ENCODE results near the gene EEF1G.
"Not testable (repeated sequence)": the region's sequence is repeated elsewhere in the genome, so short reads cannot be mapped to it uniquely, and the experiment has no call there.

The EEF1G gene

GRCh38 chr11:62573592-62574362 lies at the start of gene EEF1G:
Gene EEF1G (minus strand): TSS chr11:62573891. CDS start chr11:62573842, 49 bp downstream.
- peak; percentile 97 for DNase-seq

- no peak for DNase-seq
These were observed 48.9 kb upstream of the EEF1G start for GRCh38 chr11:62622476-62623089.

GRCh38 chr11:62621567-62622470 lies 48.1 kb upstream of the EEF1G start, which contains the start of gene B3GAT3:
Gene B3GAT3 (minus strand): TSS chr11:62621986. CDS start chr11:62621947, 39 bp downstream.
- DNase-seq = peak; percentile 95

GRCh38 chr11:62621027-62621566 lies 47.4 kb upstream of the EEF1G start:
- DNase-seq = no peak

GRCh38 chr11:62616957-62617356 lies 43.3 kb upstream of the EEF1G start:
- not testable (repeated sequence) for DNase-seq

- no peak for DNase-seq
These were observed 41.8 kb upstream of the EEF1G start for GRCh38 chr11:62615521-62615920.

GRCh38 chr11:62614275-62614674 lies 40.6 kb upstream of the EEF1G start:
- no peak for DNase-seq

GRCh38 chr11:62613291-62613778 lies 39.6 kb upstream of the EEF1G start:
- DNase-seq = no peak

GRCh38 chr11:62612366-62613290 lies 38.9 kb upstream of the EEF1G start, which contains the start of the genes EML3 and ROM1:
Gene EML3 (minus strand): TSS chr11:62612775. CDS start chr11:62612457, 318 bp downstream.
Gene ROM1 (plus strand): TSS chr11:62613257. CDS start chr11:62613282, 25 bp downstream.
- DNase-seq = peak; percentile 91

GRCh38 chr11:62611705-62612365 lies 38.1 kb upstream of the EEF1G start:
- DNase-seq = no peak

GRCh38 chr11:62610814-62611704 lies 37.4 kb upstream of the EEF1G start:
- no peak for DNase-seq

GRCh38 chr11:62610403-62610802 lies 36.7 kb upstream of the EEF1G start:
- DNase-seq = no peak

- no peak for DNase-seq
These were observed 35.1 kb upstream of the EEF1G start for GRCh38 chr11:62608776-62609175.

GRCh38 chr11:62607714-62608113 lies 34.0 kb upstream of the EEF1G start:
- DNase-seq = no peak

GRCh38 chr11:62605902-62606301 lies 32.2 kb upstream of the EEF1G start:
- DNase-seq = no peak

GRCh38 chr11:62605467-62605866 lies 31.8 kb upstream of the EEF1G start:
- DNase-seq = no peak

- DNase-seq = no peak
These were observed 30.9 kb upstream of the EEF1G start for GRCh38 chr11:62604460-62605120.

- no peak for DNase-seq
These were observed 30.1 kb upstream of the EEF1G start for GRCh38 chr11:62603776-62604299.

GRCh38 chr11:62603072-62603408 lies 29.3 kb upstream of the EEF1G start:
- no peak for DNase-seq
